PC-9 (cell line): ENCODE data around the gene OR52E2.

Experiments
- CTCF ChIP-seq: fragments of 200-600 bp; sonication (generic); conservative IDR thresholded peaks from 2 replicates; pipeline ENCODE4 v1.6.1; 2017; ENCODE audit warnings: mixed run types, antibody characterized with exemption, mild to moderate bottlenecking, moderate library complexity
- EZH2 ChIP-seq: fragments of 200-600 bp; sonication (generic); IDR thresholded peaks from 2 replicates; pipeline ENCODE4 v1.8.0; 2017; ENCODE audit warnings: antibody characterized with exemption, low read depth

GRCh38 chr11:5071799-5072198, 12.4 kb upstream of the OR52E2 start:
- TF ChIP-seq EZH2 (no peak), CTCF (no peak)
